Calu3 (cell line): Measurements from ENCODE around the gene TRIM38. TPM values are rescaled to one million over a fixed set of nuclear protein-coding genes. Genes with fewer than 3 reads are reported as not detected.

Source experiments
- BruUV-seq: library from RNA; stranded (reverse); fragments of 400-500 nt; replicated peaks from 2 replicates; lab custom pipeline; 2021; lab: Mats Ljungman, UMichigan
- CTCF ChIA-PET: fragments of 300-600 bp; sonication (Branson Sonifier 250); formaldehyde crosslinking; loops from one replicate; lab custom pipeline; 2022; ENCODE audit warnings: antibody characterized with exemption; lab: Charles Lee
- DNase-seq: peaks from one replicate; pipeline ENCODE4 v3.0.0; 2022
- H3K27ac Mint-ChIP-seq: one replicate; pipeline ENCODE4 v1.8.0; 2022; ENCODE audit warnings: mixed read lengths; ENCODE audit not compliant: unreplicated experiment
- H3K27me3 Mint-ChIP-seq: one replicate; pipeline ENCODE4 v1.8.0; 2022; ENCODE audit warnings: mixed read lengths; ENCODE audit not compliant: unreplicated experiment
- H3K36me3 Mint-ChIP-seq: one replicate; pipeline ENCODE4 v1.8.0; 2022; ENCODE audit warnings: mild to moderate bottlenecking, moderate library complexity, mixed read lengths; ENCODE audit not compliant: insufficient read depth, unreplicated experiment
- H3K4me1 Mint-ChIP-seq: one replicate; pipeline ENCODE4 v1.8.0; 2022; ENCODE audit warnings: mild to moderate bottlenecking, low read depth, mixed read lengths; ENCODE audit not compliant: unreplicated experiment
- H3K4me3 Mint-ChIP-seq: one replicate; pipeline ENCODE4 v1.8.0; 2022; ENCODE audit warnings: mild to moderate bottlenecking, low read depth, moderate library complexity, mixed read lengths; ENCODE audit not compliant: unreplicated experiment
- H3K9me3 Mint-ChIP-seq: one replicate; pipeline ENCODE4 v1.8.0; 2022; ENCODE audit warnings: low read depth, mixed read lengths; ENCODE audit not compliant: unreplicated experiment
- CTCF ChIP-seq: fragments of 200-600 bp; IDR thresholded peaks from one replicate; pipeline ENCODE4 v1.8.0; 2022; ENCODE audit warnings: antibody characterized with exemption; ENCODE audit not compliant: unreplicated experiment
- intact Hi-C: fragments of 100-400 bp; cut with micrococcal nuclease; formaldehyde crosslinking; loops from one replicate; pipeline ENCODE4 v1.10.0; 2022; ENCODE audit not compliant: unreplicated experiment
- total RNA-seq: library from RNA; stranded (reverse); gene quantifications from 2 replicates; pipeline ENCODE4 v1.2.3, GENCODE V29; 2022

TRIM38 gene
- total RNA-seq, 1 experiment from 2014 or later = 20.6 TPM

- Mint-ChIP-seq H3K36me3 (peaks cover 43% of the 10 kb centered on the region), H3K27ac (peak overlapping the region; percentile 87), H3K9me3 (peaks cover 4% of the 10 kb centered on the region), H3K4me1 (no peaks in the 10 kb centered on the region), H3K27me3 (no peaks in the 10 kb centered on the region), H3K4me3 (peak overlapping the region; percentile 84)
- no peak for TF ChIP-seq CTCF
- CTCF ChIA-PET = interaction anchor here (1.0 to 2.9 kb wide), 6 partner anchors 10 to 1026 kb away, joined by 3 to 28 read pairs (median 10); a partner anchor contains a TSS
- DNase-seq = peak; percentile 67
- intact Hi-C loops = no loop called here
- BruUV-seq = no TSS peak
Observed at GRCh38 chr6:26016245-26016962, 53.8 kb downstream of the TRIM38 start.

- intact Hi-C loops = no loop called here
- BruUV-seq = TSS peak; percentile 94
- Mint-ChIP-seq H3K36me3 (peaks cover 50% of the 10 kb centered on the region), H3K4me1 (no peaks in the 10 kb centered on the region), H3K9me3 (peaks cover 4% of the 10 kb centered on the region), H3K27ac (peak overlapping the region; percentile 87), H3K27me3 (no peaks in the 10 kb centered on the region), H3K4me3 (peak overlapping the region; percentile 84)
- CTCF ChIA-PET = interaction anchor here (0.6 to 2.9 kb wide), 8 partner anchors 9 to 1026 kb away, joined by 3 to 28 read pairs (median 4); a partner anchor contains a TSS
- no peak for TF ChIP-seq CTCF
- DNase-seq = no peak
Observed at GRCh38 chr6:26016963-26017631, 54.5 kb downstream of the TRIM38 start.

- Mint-ChIP-seq H3K27me3 (no peaks in the 10 kb centered on the region), H3K36me3 (peaks cover 54% of the 10 kb centered on the region), H3K27ac (peak overlapping the region; percentile 87), H3K4me1 (no peaks in the 10 kb centered on the region), H3K9me3 (peaks cover 4% of the 10 kb centered on the region), H3K4me3 (peak overlapping the region; percentile 84)
- intact Hi-C loops = no loop called here
- DNase-seq = peak; percentile 80
- CTCF ChIA-PET = interaction anchor here (0.6 to 2.9 kb wide), 6 partner anchors 9 to 354 kb away, joined by 3 to 28 read pairs (median 10); a partner anchor contains a TSS
- BruUV-seq = no TSS peak
- TF ChIP-seq CTCF = peak; percentile 23
Observed at GRCh38 chr6:26017632-26017966, 55.0 kb downstream of the TRIM38 start.

GRCh38 chr6:26019261-26019830, 56.7 kb downstream of the TRIM38 start:
- no peak for DNase-seq
- Mint-ChIP-seq H3K36me3 (peaks cover 54% of the 10 kb centered on the region), H3K9me3 (peaks cover 4% of the 10 kb centered on the region), H3K27ac (peak overlapping the region; percentile 93), H3K4me1 (peaks cover 11% of the 10 kb centered on the region), H3K27me3 (no peaks in the 10 kb centered on the region), H3K4me3 (no peak overlapping the region)
- TF ChIP-seq CTCF = no peak
- intact Hi-C loops = no loop called here
- no TSS peak for BruUV-seq
- CTCF ChIA-PET = no interaction called here
